Measurements from ENCODE around the gene LSS.

- TF ChIP-seq, protein P1, sequence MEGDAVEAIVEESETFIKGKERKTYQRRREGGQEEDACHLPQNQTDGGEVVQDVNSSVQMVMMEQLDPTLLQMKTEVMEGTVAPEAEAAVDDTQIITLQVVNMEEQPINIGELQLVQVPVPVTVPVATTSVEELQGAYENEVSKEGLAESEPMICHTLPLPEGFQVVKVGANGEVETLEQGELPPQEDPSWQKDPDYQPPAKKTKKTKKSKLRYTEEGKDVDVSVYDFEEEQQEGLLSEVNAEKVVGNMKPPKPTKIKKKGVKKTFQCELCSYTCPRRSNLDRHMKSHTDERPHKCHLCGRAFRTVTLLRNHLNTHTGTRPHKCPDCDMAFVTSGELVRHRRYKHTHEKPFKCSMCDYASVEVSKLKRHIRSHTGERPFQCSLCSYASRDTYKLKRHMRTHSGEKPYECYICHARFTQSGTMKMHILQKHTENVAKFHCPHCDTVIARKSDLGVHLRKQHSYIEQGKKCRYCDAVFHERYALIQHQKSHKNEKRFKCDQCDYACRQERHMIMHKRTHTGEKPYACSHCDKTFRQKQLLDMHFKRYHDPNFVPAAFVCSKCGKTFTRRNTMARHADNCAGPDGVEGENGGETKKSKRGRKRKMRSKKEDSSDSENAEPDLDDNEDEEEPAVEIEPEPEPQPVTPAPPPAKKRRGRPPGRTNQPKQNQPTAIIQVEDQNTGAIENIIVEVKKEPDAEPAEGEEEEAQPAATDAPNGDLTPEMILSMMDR (conservative IDR thresholded peaks at IDR 0.05; ENCODE audit: low read length), result no peak
- TF ChIP-seq EZH2phosphoT487 (IDR thresholded peaks at IDR 0.05; ENCODE audit: borderline replicate concordance), result no peak
These were observed 8.9 kb upstream of the LSS start for GRCh38 chr21:46237474-46237873.
